GM19438 (cell line): ENCODE data around the gene SAMD5.

Experiments
- ATAC-seq: cut with Tn5 transposase; IDR thresholded peaks from one replicate; pipeline ENCODE4 v1.9.1; 2021; ENCODE audit warnings: low read depth; ENCODE audit not compliant: unreplicated experiment

Gene SAMD5

GRCh38 chr6:147617366-147617765, 108.9 kb downstream of the SAMD5 start:
- ATAC-seq = no peak

GRCh38 chr6:147618457-147618856, 110.0 kb downstream of the SAMD5 start:
- ATAC-seq = no peak

- ATAC-seq = no peak
Observed at GRCh38 chr6:147618927-147619326, 110.4 kb downstream of the SAMD5 start.
